Activated CD4-positive, CD25-positive, alpha-beta regulatory T cell (primary cell): ENCODE results near the gene ARX.

Experiments
- DNase-seq, 4 experiments: peaks; one replicate each; lab custom pipeline; 2025; lab: John Stamatoyannopoulos, UW

ARX gene

DNA sequence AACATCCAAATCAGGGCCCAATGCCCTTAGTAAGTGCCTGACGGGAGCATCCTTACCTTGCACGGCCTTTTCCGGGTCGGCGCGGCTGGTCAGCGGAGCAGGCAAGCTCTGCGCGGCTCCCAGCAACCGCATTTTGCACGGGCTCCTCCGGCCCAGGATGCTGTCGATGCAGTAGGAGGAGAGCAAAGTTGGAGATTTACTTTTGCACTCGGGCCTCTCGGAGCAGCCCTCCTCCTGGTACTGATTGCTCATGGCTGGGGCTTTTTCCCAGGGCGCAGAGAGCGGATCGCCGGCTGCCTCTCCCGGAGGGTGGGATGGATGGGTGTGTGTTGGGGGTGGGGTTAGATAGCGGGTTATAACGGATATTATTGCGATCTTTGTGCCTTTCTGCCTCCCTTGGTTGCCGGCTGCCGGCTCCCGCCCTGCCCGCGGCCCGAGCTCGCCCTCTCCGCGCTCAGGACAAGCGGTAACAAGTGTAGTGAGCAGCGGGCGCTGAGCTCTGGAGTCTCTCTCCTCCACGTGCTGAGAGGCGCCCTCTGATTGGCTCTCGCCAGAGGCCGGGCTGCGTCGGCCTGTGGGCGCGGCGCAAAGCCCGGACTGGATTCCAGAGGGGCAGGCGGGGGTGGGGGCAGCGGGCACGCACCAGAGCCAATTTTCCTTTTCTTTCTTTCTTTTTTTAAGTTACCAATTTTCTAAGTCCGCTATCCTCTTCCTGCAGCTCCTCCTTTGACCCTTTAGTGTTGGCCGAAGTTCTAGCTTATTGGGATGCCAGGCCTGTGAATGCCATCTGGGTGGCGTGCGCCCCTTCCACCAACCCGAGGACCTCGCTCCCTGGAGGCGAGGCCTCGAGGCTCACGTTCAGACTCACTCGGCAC lies at the start of gene ARX:
ARX (minus strand) TSS at position 480 of the 875 bp plus-strand sequence; CDS start at position 252, 228 bp downstream.
- no peak for DNase-seq

DNA sequence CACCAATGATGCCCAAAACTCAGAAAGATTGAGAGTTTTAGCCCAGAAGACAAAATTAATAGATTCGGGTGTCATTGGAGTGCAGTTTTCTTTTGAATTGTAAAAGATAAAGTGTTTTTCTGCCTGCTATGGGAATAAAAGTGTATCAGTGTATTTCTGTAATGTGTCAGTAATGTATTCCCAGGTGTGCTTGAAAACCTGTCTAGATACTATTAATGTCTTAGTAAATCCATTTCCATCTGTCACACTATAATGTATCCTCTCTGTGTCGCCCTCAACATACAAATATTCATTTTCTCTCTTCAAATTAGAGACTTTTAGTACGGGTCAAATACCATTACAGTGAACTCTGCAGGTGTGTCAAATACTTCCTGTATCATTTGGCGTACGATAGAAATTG lies 43.5 kb upstream of the ARX start:
- DNase-seq = no peak

DNA sequence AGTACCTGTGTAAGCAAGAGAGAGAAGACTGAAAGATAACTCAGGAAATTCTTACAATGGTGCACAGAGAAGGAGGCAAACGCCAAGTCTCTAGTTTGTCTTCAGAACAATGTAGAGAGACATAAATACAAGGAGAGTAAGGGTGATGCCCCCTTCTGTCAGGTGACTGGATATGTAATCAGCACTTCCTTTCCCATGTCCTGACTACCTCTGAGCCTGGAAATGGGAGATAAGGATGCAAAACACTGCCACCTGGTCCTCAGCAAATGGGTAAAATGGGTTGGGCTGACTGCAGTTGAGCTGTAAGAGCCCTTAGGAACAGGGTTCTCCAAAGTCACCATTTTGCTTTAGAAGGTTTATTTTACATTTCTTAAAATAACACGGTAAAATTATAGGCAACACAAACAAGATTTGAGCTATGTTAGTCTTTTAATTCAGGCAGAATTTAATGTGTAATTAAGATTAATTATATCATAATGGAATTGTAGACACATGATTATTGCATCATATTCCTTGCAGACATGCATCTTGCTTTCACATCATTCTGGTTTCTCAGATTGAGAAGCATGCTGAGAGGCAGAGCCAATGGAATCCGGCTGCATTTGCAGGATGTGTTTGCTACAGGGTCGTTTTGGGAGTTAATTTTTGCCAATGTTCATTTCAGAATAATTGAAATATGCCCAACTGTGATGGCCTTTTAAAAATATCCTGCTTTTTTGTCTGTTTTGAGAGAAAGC lies 37.2 kb upstream of the ARX start:
- DNase-seq = no peak

DNA sequence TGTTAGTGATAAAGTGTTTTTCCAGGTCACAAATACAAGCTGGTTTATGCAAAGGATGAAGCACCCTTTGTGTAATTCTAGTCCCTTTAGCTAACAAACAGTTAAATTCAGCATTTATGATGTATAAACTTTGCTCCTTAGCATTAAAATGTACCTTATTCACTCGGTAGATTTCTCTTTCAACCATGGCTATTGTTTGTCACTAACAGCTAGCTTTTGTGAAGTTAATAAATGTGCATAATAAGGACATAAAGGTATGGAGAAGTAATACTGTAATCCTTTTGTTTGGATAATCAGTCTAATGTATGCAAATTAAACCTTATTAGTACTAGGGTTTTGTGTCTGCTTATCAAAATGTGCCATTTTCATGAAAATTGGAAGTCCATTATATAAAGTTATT lies 34.2 kb upstream of the ARX start:
- no peak for DNase-seq

DNA sequence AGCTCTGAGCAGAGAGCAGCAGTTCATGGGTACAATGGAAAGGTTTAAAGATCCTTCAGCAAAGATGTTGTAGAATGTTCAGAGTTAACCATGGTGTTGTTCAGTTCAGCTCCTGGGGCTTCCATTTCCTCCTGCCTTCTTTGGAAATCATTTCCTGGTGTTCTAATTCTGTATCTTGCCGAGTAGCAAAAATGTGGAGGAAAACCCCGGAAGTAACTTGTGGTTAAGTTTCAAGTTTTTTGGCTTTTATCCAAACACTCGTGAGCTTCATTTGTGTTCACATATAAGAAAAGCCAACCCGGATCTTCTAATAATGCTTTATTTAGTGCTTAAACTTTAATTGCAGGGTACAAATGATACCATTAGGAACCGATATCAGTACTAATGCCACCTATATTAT lies 33.6 kb upstream of the ARX start:
- DNase-seq = no peak

DNA sequence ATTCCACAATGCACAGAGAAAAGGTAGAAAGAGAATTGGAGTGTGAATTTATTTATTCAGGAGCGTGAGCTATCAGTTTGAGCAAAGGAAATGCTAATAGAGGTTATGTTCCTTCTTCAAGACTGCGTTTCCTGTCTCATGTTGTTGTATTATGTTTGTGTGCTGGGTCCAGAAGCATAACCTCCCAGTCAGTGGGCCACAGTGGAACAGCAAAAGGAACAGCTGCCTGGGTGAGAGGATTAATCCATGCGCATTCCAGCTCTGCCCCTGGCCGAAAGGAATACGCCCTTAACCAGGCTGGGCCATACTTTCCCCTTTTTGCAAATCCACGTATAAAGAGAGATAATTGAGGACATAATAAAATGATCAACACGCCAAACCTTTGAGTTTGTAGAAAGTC lies 32.4 kb upstream of the ARX start:
- DNase-seq = no peak

DNA sequence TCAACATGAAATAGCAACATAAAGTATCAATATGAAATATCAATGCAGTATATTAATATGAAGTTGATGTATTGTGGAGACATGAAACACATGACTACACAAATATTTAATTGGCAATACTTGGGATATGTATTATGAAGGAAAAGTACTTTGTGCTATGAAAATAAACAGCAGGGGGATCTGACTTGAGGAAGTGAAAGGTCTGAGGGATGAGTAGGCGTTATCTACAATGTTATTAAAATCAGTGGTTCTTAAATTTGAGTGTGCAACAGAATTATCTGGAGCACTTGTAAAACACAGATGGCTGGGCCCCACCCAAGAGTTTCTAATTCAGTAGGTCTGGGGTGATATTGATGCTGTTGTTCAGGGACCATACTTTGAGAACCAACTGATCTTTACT lies 27.4 kb upstream of the ARX start:
- no peak for DNase-seq

DNA sequence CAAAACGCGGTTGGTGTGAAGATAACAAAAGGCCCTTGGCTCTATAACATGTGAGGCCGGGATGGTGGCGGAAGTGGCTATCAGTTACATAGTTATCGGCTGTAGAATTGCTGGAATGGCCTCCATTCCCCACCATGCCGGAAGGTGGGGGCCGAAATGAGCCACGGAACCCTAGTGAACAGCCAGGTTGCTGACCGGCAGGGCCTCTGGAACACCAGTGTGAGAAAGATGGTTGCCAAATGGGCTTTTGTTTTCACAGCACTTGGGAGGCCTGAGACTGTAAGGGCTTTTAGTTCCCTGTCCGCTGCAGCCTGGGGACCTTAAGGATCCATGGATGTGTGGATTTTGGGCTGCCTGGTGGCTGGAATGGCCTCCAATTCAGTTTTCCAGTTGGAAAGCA lies 23.3 kb upstream of the ARX start:
- DNase-seq = no peak

DNA sequence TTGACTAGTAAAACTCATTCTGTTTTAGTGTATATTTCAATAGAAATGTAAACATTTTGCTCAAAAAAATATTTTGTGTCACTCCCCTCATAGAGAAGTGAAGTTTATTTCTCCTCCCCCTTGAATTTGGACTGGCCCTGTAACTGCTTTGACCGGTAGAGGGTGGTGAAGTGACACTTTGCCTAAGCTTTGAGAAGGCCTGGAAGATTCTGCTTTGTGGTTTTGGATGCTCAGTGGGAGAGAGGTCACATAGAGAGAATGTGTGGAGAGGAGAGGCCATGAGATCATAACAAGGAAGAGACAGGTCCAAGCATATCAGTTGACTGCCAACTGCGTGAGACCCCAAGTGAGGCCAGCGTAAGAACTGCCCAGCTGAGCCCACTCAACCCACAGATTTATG lies 19.1 kb upstream of the ARX start:
- no peak for DNase-seq

DNA sequence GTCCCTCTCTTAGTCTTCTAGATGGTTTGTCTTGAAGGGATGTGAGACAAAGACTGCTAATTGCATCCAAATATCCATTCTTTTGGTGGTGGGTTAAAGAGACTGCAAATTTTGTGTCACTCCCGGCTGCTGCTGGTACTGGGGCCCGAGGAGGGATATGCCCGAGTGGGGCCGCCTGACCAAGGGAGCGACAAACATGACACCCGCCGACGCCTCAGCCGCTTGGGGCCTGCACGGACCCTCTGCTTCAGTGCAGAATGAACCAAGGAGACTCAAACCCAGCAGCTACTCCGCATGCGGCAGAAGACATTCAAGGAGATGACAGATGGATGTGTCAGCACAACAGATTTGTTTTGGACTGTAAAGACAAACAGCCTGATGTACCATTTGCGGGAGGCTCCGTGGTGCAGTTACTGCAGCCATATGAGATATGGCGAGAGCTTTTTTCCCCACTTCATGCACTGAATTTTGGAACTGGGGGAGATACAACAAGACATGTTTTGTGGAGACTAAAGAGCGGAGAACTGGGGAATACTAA lies 13.6 kb upstream of the ARX start:
- DNase-seq = no peak

DNA sequence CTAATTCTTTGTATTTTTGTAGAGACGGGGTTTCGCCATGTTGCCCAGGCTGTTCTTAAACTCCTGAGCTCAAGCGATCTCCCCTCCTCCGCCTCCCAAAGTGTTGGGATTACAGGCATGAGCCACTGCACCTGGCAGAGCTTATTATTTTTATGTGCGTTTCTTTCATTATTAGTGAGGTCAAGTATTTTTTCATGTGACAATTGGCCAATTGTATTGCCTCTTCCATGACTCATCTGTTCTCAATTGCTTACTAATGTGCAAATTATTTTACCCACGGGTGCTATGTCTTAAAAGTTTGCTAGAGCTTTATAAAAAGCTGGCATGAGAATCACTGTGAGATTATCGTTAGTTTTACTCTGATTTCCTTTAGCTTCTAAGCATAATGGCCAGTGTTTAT lies 13.0 kb upstream of the ARX start:
- no peak for DNase-seq

DNA sequence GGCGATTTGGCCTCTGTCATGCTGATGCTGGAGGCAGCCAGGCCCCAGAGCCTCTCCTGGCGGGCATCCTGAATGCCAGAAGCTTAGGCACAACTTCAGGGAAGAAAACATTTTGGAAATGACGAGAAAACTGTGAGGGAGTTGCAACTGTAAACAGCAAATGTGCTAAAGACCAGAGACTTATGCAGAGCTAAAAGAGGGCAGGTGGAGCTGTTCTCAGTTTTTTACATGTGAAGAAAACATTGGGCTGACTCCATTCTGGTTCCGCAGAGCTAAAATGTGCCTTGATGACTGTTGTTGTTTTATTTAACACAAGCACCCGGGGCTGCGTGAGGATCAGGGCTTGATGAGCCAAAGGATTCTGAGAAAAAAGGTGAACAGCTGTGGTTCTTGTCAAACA lies 10.8 kb upstream of the ARX start:
- DNase-seq = no peak

DNA sequence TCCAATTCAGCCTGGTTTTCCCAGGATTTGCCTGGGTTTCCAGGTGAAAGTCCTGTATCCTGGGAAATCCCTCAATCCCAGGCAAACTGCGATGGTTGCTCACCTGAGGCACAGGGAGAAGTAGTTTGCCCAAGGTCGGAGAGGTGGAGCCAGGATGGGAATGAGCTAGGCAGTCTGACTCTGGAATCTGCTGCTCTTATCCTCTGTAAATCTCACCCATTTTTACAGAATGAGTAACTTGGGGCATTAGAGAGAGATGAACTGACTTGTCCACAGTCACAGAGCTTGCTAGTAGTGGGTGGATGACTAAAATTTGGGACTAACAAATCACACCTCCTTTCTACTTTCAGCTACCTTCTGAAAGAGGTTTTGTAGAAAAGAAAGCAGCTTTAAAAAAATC lies 9.8 kb upstream of the ARX start:
- DNase-seq = no peak

DNA sequence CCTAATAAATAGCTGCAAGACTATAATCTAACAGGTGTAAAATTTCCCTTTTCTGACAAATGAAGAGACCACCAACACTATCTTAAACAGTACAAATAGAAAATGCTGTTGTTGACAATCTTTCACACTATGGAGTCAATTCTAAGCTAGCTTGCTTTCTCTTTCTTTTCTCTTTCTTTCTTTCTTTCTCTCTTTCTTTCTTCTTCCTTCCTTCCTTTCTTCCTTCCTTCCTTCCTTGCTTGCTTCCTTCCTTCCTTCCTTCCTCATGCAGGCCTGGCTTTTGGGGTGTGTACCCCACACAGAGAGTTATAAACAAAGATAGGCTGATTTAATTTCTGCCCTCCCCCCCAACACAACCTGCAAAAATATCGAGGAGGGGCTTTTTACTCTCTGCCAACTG lies 8.1 kb upstream of the ARX start:
- DNase-seq = no peak

DNA sequence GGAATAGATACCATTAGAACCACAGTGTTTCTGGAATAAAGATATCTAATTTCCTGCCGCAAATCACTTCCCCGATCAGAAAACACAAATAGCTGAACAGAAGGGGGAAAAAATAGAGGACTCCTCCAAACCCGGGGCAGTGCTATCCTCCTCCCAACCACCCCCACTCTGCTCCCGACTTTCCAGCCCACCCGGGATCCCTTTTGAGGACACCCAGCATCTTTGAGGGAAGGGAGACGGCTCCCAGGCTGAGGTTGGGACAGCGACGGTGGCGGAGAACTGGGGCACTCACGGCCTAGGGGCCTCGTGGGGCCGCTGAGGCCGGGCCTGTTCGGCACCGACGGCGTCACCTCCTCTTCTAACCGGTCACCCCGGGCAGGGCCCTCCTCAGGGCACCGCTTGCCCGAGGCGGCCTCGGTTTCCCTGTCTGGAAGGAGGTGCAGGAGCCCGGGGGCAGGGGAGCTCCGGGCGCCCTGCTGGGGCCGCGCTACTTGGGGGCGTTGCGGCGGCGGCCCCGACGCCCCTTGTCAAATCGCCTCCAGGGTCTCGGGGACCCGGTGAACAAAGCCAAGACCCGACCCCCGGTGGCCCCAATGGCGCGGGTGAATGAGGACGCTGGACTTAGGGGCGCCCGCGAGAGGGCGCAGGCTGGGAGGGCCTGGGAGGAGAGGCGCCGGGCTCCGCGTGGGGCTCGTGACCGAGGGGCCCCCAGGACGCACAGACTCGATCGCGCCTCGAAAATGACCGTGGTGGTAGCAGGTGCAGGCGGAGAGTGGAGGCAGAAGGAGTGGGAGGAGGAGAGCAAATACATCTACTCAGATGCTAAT lies 6.9 kb upstream of the ARX start:
- DNase-seq = no peak

DNA sequence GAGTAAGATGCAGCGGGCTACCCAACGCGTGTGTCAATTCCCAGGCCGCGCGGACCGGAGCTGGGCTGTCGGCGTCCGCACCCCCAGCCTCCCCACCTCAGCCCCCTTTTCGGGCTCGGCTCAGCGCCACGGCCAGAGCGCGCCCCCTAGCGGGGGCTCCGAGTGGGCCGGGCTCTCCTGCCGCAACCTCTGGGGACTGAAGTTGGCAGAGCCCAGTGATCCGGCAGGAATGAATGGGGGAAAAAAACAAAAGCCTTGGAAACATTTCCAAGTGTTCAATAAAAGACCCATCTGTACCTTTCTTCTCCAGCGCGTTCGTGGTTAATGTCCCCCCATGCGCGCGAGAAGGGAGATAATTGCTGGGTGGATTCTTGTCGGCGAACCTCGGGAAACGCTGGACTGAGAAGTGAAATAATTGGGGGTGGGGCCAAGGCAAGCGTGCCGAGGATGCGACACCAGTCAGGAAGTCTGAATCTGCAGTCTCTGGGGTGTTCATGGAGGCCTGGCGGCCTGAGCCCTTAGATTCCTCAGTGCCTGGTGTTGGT lies 5.2 kb upstream of the ARX start:
- DNase-seq = peak in 1 of 4 experiments; percentile 1

DNA sequence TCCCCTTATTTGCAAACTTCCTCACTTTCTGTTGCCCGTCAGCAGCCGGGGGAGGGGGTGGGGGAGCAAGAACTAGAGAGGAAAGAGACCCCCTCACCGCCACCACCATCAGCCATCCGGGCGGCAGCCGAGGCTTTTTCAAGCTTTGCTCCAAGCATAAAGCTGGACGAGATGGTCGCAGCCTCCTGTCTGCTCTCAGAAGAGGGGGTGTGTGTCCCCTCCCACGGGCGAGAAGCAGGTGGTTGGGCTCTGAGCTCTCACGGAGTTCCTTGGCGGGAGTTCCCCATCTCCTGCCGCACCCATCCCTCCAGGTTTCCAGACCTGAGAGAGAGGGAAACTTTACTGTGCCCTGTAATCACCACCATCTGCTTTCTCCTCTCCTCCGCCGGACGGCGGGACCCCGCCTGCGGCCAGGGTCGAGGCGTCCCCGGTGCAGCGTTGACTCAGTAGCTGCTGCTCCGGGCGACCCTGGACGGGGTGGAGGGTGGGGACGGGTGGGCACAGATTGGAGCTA lies 4.7 kb upstream of the ARX start:
- no peak for DNase-seq

DNA sequence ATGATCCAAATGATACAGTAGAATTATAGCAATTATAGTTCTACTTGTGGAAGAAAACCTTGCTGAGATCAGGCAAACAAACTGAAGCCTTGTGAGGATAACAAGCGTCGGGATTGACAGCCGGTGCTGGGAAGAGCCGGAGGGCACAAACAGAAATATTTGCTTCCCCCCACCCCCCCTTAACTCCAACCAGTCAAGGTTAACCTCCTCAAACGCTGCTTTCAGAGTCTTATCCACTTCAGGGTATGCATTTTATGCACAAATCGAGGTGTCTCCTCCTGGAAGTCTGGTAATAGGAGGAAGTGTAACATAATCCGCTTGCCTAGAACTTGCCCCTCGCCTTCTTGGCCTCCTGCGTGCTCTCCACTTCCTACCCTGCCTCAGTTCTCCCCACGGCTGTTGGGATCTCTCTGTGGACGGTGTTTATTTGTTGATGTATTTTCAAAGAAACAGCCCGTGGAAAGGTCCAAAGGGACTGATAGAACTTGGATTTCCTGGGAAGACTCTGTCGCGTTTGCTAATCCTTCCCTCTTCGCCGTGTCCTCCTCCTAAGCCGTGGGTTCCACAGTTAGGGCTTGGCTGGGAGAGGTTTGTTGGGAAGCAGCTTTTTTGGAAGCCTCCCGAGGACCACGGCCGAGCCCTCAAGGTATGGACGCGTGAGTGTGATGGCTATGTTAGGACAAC lies 4.1 kb upstream of the ARX start:
- no peak for DNase-seq

DNA sequence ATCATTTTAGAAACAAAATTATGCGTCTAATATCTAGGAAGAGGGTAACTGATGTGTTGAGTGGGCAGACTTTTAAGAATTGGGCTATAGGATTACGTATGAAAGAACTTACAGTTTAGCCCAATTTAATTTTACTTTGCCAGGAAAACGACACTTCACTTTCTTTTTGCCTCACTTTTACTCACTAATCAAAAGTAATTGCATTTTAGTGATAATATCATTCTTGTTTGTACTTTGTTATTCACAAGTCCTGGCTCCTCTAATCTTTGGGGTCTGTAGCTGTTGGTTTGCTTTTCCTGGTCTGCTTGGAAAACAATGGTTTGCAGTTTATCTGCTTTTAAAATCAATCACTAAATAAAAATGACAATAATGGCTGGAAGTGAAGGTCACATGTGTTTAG lies 2.9 kb upstream of the ARX start:
- DNase-seq = no peak

DNA sequence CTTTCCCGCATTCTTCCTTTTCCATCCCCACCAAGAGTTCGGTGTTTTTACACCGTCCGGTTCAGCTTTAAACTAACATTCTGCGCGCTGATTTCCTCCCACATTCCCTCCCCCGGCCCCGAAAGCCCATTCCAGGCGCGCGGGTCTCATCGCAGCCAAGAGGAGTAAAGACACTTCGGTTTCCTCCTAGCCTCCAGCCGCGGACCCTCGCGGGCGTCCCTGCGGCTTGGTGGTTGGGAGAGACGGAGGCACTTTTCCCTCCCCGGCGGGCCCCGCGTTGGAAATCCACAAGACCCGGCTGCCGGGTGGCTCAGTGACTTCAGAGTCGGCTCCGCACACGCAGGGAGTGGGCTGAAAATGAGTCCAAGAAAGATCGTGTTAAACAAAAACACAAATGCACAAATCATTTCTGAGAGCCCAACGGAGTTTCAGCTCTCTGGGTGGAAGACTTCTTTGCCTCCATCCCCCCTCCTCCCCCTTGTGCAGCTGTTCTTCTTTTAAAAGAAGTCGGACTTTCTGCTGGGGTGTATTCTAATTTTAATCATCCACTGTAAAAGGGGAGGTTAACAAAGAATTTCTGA lies 2.0 kb upstream of the ARX start:
- DNase-seq = no peak
